ENCODE results near the gene BICDL1. TPM values are rescaled to one million over a fixed set of nuclear protein-coding genes. Genes with fewer than 3 reads are reported as not detected.

The BICDL1 gene
- total and polyA plus RNA-seq, 2 donors (not counting 3 experiments of a cell fraction or from before 2014, with no cell fraction given), result 0.19 TPM; not detected in 1

DNA sequence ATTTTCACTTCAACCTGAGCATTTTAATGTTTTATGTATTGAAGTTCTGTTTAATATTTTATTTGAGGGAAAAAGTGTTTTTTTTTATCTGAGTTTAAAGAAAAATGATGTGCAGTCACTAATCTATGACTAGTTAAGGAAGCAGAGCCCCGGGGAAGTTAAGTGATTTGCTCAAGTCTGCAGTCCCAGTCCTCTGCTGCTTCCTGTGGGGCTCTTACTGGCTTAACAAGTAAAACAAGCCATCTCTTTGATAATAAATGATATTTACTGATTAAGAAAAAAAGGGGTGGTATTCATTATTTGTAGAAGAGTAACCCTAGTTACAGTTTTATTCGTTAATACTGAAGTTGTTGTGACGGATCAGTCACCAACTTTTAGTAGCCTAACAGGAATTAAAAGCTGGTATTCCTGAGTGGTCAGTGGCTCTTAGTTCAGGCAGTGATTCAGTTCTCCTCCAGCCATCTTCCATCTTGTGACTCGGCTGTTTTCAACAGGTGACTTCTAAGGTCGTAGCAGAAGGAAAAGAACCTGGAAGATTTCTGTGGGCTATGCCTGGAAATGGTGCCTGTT, 21.7 kb downstream of the BICDL1 start:
- intact Hi-C loops (cut with micrococcal nuclease), result no loop called here
- no TSS peak for BruUV-seq (replicated peaks)
- H3K79me2 ChIP-seq (ENCODE audit: control insufficient read depth, insufficient read depth, low read length), result no peaks in the 10 kb centered on the region
- POLR2A ChIA-PET, result no interaction called here
- no peak overlapping the region for H3K27ac ChIP-seq (ENCODE audit: insufficient read depth, low read depth, low read length)
- no peaks in the 10 kb centered on the region for H3K4me1 ChIP-seq (ENCODE audit: control insufficient read depth, extremely low read depth, insufficient read depth, low read length)
- H3K9ac ChIP-seq (replicated peaks; ENCODE audit: extremely low read depth, insufficient read depth, low read length), result no peak overlapping the region
- dilution Hi-C loops (cut with MboI; ENCODE audit: extremely low pct_ligation_motif_present, low sequenced_read_pairs), result no loop called here
- H2AFZ ChIP-seq (ENCODE audit: low read depth, low read length), result no peak overlapping the region
- H3K4me2 ChIP-seq (ENCODE audit: insufficient read depth, low read length), result no peak overlapping the region
- no peak for TF ChIP-seq EZH2 (IDR thresholded peaks at IDR 0.05; ENCODE audit: borderline replicate concordance, low read depth, low read length, severe bottlenecking)
- TF ChIP-seq MAX (IDR thresholded peaks at IDR 0.05; ENCODE audit: insufficient read depth, insufficient read length), result no peak
- TF ChIP-seq JUN (IDR thresholded peaks at IDR 0.05; ENCODE audit: borderline replicate concordance, insufficient read depth, insufficient read length, low read depth), result no peak
- TF ChIP-seq MYC (IDR thresholded peaks at IDR 0.05; ENCODE audit: low read depth, low read length), result no peak
- no peak for TF ChIP-seq POLR2AphosphoS5 (IDR thresholded peaks at IDR 0.05; ENCODE audit: insufficient read depth, low read depth, low read length)
- TF ChIP-seq FOS (IDR thresholded peaks at IDR 0.05; ENCODE audit: borderline replicate concordance, insufficient read depth, low read length), result no peak
- no peak for TF ChIP-seq POLR2A (IDR thresholded peaks at IDR 0.05; ENCODE audit: low read depth, low read length)
- TF ChIP-seq CTCF (IDR thresholded peaks at IDR 0.05; ENCODE audit: extremely low read depth in 1 of 2, insufficient read depth in 1 of 2, low read depth in 1 of 2, low read length in 2 of 2), result no peak
- TF ChIP-seq GATA2 (IDR thresholded peaks at IDR 0.05; ENCODE audit: insufficient read depth, insufficient read length, low read depth, low read length), result no peak
- peaks cover 2 to 7% of the 10 kb centered on the region in 2 experiments for H3K27me3 ChIP-seq (ENCODE audit: control insufficient read depth in 2 of 2, insufficient read depth in 2 of 2, low read length in 2 of 2)
- H3K36me3 ChIP-seq (ENCODE audit: control insufficient read depth in 2 of 2, extremely low read depth in 1 of 2, insufficient read depth in 2 of 2, low read length in 2 of 2), result no peaks in the 10 kb centered on the region
- CTCF ChIA-PET, result no interaction called here
- no peaks in the 10 kb centered on the region for H3K9me3 ChIP-seq (replicated peaks; ENCODE audit: control insufficient read depth, insufficient read depth, low read length)
- no peak for DNase-seq (ENCODE audit: low read depth, low spot score)
- H3K9me1 ChIP-seq (replicated peaks; ENCODE audit: control insufficient read depth, extremely low read depth, insufficient read depth, low read length), result no peaks in the 10 kb centered on the region
- no peaks in the 10 kb centered on the region for H4K20me1 ChIP-seq (replicated peaks; ENCODE audit: control insufficient read depth, extremely low read depth, insufficient read depth, low read length)
- no peak for FAIRE-seq
- no peak overlapping the region for H3K4me3 ChIP-seq (replicated peaks in 1 of 3; ENCODE audit: insufficient read depth in 1 of 3, low read depth in 1 of 3, low read length in 3 of 3)

All from endothelial cell of umbilical vein (primary cell).